Liver (tissue), 3 donors: ENCODE measurements around the gene NNT.

Experiments used
- ATF3 ChIP-seq: IDR thresholded peaks from 2 replicates; pipeline ENCODE4 v1.6.1; 2016; ENCODE audit warnings: antibody characterized with exemption
- HNF4A ChIP-seq, 2 donors: conservative IDR thresholded peaks; 2 replicates each; pipeline ENCODE4 v1.6.1; 2016; ENCODE audit warnings: antibody characterized with exemption in 2 of 2, mild to moderate bottlenecking in 2 of 2
- MAX ChIP-seq: IDR thresholded peaks from 2 replicates; pipeline ENCODE4 v1.6.1; 2016; ENCODE audit warnings: antibody characterized with exemption
- NR2F2 ChIP-seq: IDR thresholded peaks from 2 replicates; pipeline ENCODE4 v1.6.1; 2016; ENCODE audit warnings: antibody characterized with exemption
- RAD21 ChIP-seq, 2 donors: IDR thresholded peaks; 2 replicates each; pipeline ENCODE4 v1.6.1; 2016; ENCODE audit warnings: antibody characterized with exemption in 2 of 2, mild to moderate bottlenecking in 2 of 2
- REST ChIP-seq: IDR thresholded peaks from 2 replicates; pipeline ENCODE4 v1.6.1; 2016; ENCODE audit warnings: antibody characterized with exemption, mild to moderate bottlenecking
- SP1 ChIP-seq: IDR thresholded peaks from 2 replicates; pipeline ENCODE4 v1.6.1; 2018; ENCODE audit warnings: antibody characterized with exemption, mild to moderate bottlenecking
- YY1 ChIP-seq: IDR thresholded peaks from 2 replicates; pipeline ENCODE4 v1.6.1; 2016; ENCODE audit warnings: antibody characterized with exemption, mild to moderate bottlenecking
- TF ChIP-seq, protein P1 (sequence below): fragments of 150-350 bp; IDR thresholded peaks from 2 replicates; pipeline ENCODE4 v1.5.1; 2017; ENCODE audit warnings: improper control_type of control experiment, low read depth, low read length; ENCODE audit not compliant: missing input control
- donor health status: healthy.
- donor health status: healthy.

DNA sequence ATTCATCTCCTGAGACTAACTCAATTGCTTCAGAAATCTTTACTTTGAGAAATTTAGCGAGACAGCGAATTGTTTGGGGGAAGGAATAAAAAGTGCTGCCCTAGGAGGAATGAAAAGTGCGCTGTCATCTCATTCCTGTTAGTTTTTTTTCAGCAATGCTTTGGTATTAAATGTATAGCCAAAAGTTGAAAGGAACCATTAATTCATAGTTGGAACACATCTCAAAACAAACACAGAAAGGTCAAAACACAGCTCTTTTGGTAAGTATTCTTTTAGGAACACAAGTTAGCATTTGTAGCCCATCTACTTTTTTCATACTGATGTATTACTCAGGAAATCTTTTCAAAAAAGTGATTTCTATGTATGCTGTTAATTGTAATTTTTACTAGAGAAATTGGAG, 109.1 kb downstream of the NNT start:
- TF ChIP-seq MAX (no peak), HNF4A (conservative IDR thresholded peaks at IDR 0.05) (no peak), REST (no peak), SP1 (no peak), NR2F2 (no peak), ATF3 (no peak), RAD21 (IDR thresholded peaks at IDR 0.05) (no peak), YY1 (no peak)
- TF ChIP-seq, protein P1, sequence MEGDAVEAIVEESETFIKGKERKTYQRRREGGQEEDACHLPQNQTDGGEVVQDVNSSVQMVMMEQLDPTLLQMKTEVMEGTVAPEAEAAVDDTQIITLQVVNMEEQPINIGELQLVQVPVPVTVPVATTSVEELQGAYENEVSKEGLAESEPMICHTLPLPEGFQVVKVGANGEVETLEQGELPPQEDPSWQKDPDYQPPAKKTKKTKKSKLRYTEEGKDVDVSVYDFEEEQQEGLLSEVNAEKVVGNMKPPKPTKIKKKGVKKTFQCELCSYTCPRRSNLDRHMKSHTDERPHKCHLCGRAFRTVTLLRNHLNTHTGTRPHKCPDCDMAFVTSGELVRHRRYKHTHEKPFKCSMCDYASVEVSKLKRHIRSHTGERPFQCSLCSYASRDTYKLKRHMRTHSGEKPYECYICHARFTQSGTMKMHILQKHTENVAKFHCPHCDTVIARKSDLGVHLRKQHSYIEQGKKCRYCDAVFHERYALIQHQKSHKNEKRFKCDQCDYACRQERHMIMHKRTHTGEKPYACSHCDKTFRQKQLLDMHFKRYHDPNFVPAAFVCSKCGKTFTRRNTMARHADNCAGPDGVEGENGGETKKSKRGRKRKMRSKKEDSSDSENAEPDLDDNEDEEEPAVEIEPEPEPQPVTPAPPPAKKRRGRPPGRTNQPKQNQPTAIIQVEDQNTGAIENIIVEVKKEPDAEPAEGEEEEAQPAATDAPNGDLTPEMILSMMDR = no peak
